ENCODE results near the gene AHSA1.

Gene AHSA1

DNA sequence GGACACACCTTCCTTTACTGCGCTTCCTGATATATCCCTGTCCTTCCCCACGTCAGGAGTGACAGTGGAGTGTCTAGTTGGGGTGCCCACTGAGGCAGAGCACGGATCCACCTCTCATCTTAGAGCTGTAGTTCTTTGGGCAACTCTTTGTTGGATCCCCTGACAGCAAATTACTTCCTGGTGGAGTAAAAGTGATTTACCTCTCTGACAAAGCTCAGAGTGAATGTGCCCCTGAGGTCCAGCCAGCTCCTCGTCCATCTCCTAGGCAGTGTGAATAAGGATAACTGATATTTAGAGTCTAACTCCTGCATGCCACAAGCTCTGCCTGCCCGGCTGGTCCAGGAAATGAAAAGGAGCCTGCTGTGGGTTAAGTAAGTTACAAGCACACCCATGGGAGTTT, 16.0 kb downstream of the AHSA1 start:
- DNase-seq (ENCODE audit: low spot score), result no peak

DNA sequence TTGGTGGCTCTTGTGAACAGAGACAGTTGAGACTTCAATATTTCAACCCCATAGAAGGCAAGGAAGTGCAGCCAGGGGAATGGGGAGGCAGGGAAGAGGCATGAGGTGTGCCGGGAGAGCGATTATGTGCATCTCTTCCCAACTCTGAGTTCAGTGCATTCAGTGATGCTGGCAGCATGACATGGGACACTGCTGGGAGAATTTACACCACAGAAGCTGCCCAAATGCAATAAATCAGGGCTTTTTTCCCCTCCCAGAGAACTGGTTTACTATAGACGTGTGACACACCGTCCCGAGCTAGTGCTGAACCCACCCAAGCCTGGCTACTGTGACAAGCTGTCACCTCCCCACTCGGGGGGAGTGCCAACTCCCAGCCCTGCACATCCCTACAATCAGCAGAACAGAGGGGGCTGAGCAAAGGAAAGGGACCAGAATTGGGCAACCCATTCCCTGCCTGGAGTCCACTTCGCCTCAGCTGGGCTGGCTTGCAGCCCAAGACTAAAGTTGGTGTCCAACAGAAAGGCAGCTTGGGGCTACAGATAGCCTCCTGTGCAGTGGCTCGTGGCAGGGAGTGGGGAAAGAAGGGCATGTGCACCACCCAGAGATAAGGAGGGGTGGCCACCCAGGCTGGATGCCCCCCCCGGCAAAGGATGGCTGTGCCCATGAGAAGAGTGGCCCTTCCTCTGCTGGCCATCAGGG, 16.7 kb downstream of the AHSA1 start:
- no peak for DNase-seq (ENCODE audit: low spot score)

DNA sequence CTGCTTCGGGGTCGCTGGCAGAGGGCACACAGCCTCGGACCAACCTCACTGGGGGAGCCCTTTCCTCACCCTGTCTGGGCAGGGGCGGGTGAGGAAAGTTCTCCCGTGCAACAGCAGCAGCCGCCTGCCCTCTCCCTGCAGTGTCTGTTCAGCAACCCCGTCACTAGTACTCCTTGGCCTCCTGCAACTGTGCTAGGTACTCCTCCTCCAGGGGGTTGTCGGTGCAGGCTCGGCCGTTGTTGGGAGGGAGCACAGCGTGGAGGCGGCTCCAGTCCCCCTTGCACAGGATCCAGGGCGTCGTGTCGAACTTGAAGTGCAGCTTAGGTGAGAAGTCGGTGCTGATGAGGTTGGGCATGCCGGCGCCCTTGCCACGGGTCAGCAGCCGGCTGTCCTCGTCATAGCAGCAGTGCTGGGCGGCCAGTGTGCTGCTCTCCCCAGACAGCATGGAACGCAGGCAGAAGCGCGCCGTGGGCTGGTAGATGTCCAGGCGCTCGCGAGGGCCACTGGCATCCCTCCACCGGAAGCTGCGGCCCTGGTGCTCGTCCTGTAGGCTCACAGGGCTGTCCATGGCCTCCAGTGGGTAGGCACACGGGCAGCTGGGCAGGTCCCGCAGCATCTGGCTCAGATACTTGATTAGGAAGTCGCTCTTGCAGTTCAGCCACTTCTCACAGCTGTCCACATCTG, 17.7 kb downstream of the AHSA1 start:
- DNase-seq (ENCODE audit: low spot score), result no peak

DNA sequence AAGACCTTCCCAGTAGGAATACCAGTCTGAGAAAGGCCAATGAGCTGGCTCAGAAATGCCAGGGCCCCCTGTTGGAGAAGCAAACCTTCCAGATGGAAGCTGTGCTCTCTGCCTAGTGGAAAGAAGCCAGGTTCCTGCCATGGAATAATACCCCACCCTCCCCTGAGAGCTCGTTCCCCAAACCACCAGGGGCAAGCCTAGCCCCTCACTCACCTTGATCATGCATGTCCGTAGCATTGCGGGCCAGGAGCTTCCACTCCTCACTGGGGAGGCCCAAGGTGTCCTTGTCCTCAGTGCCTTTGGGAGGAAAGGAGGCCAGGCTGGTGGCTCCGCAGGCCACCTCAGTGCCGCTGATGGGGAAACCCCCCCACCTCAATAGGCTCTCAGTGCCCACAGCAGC, 20.1 kb downstream of the AHSA1 start:
- DNase-seq (ENCODE audit: low spot score), result no peak

DNA sequence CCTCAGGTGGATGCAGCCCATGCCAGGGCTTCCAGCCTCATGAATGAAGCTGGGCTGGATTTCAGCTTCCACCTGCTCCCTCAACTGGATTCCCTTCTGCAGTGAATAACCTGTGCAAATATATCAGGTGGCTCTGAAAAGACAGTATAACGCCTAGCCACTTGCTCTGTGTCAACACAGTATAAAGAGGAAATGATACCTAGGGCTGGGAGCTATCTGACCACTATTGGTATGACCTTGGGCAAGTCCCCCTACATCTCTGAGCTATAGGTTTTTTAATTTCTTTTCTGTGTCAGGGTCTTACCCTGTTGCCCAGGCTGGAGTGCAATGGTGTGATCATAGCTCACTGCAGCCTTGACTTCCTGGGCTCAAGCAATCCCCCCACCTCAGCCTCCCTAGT, 20.9 kb downstream of the AHSA1 start:
- no peak for DNase-seq (ENCODE audit: low spot score)

DNA sequence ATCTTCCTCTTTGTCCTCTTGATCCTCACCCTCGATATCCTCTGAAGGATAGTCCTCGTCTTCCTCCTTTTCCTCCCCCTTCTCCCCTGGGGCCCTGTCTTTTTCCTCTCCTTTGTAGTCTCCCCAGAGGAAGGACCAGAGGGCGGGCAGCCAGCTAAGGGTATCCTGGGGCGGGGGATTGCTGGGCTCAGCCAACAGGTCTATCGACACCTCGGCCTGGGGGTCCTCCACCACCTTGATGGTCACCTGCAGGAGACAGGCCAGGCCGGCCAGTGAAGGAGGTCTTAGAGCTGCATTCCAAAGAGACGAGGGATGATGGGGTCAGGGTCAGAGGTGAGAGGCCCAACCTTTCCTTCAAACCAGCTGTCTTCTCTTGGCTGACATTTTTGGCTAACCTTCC, 24.5 kb downstream of the AHSA1 start:
- no peak for DNase-seq (ENCODE audit: low spot score)

DNA sequence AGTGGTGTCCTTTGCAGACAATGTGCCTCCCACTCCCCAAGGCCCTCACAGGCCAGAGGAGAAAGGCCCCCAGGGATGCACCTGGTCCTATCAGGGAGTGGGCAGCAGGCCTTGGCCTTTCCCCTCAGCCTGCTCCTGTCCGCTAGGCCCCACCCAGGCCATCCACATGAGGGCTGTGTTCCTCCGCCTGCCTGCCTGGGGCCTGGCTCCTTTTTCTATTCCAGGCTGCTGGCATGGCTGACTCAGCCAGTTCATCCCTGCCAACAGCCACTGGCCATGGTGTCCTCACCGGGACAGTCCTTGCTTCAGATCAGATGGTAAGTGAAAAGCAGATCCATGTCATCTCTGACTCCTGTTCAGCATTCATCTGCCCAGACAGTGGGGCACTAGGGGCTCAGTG, 27.4 kb downstream of the AHSA1 start:
- no peak for DNase-seq (ENCODE audit: low spot score)

DNA sequence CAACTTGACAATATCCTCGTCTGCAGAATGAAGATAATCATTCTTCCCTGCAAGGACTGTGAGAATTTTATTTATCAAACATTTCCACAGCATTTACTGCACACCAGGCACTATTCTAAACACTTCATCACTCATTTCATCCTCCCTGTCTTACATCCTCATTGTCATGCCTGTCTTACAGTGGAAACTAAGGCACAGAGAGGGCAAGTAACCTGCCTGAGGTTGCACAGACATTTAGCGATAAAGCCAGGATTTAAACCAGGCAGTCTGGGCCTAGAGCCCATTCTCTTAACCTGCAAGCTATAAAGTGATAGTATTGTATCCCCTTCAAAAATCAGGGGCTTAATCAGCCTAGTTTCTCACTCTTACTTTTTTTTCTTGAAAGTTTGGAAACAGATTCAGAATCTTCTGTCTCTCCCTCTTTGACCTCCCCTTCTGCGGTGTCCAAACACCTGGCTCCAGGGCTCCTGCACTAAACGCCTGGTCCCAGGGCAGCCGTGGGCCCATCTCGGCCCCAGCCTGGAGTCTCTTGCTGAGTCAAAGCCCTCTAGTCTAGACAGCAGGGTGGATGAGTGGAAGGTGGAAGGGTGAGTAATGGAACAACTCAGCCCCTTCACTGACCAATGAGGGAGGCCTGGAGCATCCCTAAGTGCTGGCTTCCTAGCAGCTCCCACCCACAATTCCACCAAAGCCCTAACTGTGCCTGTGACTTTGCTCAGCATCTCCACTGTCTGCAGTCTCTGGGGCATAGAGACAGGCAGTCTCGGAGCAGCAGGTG, 28.2 kb downstream of the AHSA1 start:
- peak; percentile 81 for DNase-seq (ENCODE audit: low spot score)

DNA sequence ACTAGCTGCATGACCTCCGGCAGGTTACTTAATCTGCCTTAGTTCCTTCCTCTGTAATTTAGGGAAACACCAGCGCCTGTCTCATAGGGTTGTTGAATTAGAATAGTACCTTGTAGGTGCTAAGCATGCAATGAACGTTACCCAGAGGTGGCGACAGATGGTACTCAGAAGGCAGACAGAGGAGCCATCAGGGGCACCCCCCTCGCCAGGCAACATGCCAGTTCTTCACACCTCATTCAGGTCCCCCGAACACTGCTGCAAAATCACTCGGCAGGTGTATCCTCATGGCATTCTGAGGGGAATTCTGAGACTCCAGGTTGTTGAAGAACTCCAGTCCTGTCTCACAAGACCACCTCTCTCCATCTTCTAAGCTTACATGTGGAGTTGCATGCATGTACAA, 30.7 kb downstream of the AHSA1 start:
- DNase-seq (ENCODE audit: low spot score), result no peak

DNA sequence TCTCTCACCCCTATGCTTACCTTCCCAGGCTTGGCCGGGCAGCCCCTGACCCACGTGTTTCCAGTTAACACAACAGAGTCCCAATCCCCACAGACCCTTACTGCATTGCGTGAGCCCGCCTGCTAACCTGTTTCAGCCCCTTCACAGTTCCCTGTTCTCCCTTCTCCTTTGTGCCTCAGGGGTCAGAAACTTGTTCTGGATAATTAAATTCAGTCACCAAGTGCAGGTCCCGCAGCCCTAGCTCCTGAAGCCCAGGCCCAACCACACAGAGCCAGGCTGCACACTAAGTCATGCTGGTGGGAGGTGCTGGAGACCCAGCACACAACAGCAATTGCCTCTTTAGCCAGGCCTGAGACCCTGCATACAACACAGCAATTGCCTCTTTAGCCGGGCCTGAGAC, 31.1 kb downstream of the AHSA1 start:
- DNase-seq (ENCODE audit: low spot score), result no peak

DNA sequence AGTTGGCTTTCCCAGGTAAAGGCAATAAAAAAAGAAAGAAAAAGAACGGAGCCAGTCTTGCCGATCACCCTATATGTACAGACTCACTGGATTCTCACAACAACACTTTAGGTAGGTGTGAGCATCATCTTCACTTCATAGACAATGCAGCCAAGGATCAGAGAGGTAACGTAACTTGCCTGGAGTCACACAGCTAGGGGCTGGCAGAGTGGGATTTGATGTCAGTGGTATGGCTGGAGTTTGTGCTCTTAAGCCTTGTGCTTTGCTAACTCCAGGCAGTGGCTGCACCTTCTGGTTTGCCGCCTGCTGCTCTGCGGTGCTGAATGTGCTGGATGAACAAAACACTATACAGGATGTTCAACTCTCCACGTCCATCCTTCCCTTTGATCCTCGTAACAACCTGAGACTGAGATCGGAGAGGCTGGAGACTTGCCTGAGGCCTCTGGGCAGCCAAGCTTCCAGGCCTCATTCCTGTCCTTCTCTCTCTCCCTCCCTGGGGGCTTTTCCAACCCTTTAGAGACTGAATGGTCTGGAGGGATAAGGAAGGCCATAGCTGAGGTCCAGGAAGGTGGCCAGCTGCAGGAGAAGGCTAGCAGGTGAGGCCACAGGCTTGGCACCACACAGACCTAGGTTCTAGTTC, 32.6 kb downstream of the AHSA1 start:
- no peak for DNase-seq (ENCODE audit: low spot score)

DNA sequence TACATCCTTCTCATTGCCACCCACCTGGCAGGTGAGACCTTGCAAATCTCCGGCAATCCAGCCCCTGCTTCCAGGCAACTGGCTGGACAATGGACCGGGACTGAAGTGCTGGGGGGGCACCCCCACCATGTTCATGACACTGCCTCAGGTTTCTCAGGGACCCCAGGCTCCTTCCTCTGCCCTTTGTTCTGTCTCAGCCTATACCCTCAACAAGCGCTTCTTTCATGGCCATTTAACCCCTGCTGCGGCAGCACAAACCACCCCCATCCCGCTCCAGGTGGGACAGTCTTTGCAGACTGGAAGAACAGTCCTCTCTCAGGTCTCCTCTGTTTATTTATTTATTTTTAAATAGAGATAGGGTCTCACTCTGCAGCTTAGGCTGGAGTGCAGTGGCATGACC, 33.2 kb downstream of the AHSA1 start:
- DNase-seq (ENCODE audit: low spot score), result no peak

DNA sequence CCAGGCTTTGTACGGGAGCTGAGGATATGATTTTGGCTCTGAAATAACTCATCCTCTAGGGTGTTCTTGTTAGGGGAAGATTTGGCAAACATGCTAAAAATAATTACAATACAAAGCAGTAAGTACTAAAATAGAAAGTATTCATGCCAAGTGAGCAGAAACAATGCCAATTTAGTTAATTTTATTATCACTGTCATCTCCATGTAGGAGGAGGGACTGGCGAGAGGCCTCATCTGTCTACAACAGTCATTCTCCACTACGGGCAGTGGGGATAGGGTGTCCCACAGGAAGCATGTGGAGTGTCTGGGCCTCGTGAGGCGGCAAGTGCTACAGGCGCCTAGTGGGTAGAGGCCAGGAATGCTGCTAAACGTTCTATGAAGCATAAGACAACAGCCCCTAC, 37.4 kb downstream of the AHSA1 start:
- DNase-seq (ENCODE audit: low spot score), result no peak

DNA sequence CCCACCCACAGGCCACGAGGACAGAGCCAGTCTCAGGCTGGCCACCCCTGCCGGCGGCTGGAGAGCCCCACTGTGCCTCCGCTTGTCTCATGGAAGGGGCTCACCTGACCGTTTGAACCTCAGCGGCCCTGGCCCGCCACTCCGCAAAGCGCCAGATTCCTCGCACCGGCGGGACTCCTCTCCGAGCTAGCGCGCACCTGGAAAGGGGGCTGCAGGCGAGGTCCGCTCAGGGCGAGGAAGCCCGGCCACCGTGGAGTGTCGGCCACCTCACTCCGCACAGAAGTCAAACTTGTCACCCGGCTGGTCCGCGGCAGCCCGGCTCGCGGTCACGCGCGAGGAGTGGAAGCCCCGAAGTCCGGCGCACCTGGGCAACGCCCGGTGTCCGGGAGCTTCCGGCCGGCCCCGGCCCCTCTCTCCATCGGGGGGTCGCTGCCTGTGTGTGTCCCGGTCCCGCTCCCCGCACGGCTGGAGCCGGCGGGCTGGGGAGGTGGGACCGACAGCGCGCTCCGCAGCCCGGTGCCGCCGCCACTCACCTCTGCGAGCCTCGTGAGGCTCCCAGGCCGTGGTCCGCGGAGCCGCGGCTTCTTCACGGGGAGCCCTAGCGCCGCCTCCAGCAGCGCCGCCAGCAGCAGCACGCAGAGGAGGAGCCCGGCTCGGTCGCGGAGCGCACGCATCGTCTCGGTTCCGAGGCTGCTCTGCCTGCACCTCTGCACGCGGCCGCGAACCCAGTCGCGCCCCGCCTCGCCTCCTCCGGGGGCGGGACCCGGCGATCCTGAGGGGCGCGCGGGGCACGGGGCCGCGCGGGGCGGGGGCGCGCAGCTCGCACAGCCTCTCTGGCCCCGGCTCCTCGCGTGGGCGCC, 40.5 kb downstream of the AHSA1 start, which contains the start of gene ISM2:
Gene ISM2 (minus strand): TSS at position 697 of the 860 bp plus-strand sequence. CDS start 23 bp downstream, at position 674.
- peak; percentile 74 for DNase-seq (ENCODE audit: low spot score)

DNA sequence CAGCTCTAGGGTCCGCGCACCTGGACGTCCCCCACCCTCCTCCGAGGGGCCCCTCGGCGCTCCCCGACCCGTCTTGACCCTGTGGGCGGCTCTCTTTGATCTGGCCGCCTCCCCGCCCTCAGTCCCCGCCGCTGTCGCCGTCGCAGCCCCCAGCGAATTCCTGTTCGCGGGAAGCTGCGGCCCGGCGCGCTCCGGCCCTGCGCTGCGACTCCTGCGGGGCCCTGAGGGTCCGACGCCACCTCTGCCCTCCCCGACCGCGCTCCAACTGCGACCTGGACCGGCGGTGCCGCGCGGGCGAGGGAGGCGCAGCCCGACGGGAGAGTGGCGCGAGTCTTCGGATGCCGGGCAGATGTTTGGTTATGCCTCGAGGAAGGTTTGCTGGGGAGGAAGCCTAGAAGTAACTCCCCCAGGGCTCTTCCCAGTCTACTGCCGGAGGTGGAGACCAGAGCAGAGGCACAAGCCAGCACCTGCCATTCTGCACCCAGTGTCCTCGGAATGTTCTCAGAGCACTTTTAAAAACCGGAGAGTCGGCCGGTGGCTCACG, 41.2 kb downstream of the AHSA1 start:
- no peak for DNase-seq (ENCODE audit: low spot score)

DNA sequence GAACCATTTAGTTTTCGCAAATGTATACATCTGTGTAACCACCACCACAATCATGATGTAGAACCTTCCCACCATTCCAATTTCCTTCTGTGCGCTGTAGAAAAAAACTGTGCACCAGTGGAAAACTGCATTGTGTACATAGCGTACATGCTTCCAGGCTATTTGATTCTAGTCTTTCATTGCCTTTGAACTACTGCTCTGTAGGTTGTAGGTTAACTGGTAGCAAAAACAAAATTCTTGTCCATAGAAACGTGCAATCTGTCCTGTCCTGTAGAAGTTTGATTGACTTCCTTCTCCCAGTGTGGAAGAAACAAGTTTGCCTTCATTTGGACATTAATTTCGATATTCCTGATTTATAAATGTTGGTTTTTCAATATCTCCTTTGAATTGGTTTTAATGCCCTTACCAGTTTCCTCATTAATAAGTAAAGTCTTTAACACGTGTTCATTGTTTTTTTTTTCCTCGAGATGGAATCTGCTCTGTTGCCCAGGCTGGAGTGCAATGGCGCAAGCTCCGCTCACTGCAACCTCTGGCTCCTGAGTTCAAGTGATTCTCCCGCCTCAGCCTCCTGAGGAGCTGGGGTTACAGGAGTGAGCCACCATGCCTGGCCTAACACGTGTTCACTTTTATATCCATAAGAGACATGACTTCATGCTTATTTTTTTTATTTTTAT, 44.4 kb downstream of the AHSA1 start:
- no peak for DNase-seq (ENCODE audit: low spot score)

DNA sequence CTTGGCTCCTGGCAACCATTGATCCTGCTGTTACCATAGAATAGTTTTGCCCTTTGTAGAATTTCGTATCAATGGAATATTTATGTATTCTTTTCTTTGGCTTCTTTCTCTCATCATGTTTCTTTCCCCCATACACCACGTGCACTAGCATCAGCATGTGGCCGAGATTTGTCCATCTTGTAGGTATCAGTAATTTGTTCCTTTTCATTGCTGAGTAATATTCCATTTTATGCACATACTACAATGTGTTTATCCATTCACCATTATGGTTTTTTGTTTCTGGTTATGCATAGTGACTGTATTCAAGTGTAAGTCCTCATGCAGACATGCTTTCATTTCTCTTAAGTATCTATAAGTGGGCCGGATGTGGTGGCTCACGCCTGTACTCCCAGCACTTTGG, 45.2 kb downstream of the AHSA1 start:
- DNase-seq (ENCODE audit: low spot score), result no peak

DNA sequence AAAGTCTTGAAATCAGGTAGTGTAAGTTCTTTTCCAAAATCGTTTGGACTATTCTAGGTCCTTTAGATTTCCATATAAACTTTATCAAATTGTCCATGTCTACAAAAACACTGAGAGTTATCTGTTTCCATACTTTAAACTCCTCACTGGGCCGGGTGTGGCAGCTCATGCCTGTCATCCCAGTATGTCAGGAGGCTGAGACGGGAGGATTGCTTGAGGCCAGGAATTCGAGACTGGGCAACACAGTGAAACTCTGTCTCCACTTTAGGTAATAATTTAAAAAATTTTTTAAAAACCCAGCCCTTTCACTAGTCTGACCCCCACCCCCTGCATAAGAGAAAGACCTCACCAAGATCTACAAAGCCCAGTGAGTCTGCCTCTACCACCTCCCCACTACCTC, 47.1 kb downstream of the AHSA1 start:
- DNase-seq (ENCODE audit: low spot score), result no peak

DNA sequence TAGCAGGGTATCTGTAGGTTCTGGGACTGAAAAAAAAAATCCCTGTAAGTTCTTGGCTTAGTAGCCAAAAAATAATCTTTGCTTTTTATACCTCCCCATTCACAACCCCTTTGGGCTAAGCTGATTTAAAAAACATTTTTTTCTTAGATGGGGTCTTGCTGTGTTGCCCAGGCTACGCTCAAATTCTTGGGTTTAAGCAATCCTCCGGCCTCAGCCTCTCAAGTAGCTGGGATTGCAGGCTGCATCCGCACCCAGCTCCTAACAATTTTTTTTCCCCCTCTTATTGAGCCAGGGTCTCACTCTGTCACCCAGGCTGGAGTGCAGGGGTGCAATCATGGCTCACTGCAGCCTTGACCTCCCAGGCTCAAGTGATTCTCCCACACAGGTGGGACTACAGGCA, 49.9 kb downstream of the AHSA1 start:
- no peak for DNase-seq (ENCODE audit: low spot score)

DNA sequence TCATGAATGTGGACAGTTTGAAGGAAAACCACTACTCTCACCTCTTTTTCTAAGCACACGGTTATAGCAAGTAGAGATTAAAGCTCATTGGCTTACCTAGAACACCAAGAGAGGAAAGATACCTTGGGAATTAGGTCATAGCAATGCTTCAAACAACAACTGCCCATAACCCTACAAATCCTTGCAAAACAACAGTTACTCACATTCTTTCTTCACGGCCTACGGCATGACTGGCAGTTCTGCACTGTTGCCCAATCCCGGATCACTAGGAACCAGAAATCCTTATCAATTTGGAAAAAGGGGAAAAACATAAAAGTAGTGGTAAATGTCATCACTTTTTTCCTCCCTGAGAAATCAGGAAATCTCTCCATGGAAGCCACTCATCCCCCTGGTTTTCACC, 50.4 kb downstream of the AHSA1 start:
- DNase-seq (ENCODE audit: low spot score), result no peak

DNA sequence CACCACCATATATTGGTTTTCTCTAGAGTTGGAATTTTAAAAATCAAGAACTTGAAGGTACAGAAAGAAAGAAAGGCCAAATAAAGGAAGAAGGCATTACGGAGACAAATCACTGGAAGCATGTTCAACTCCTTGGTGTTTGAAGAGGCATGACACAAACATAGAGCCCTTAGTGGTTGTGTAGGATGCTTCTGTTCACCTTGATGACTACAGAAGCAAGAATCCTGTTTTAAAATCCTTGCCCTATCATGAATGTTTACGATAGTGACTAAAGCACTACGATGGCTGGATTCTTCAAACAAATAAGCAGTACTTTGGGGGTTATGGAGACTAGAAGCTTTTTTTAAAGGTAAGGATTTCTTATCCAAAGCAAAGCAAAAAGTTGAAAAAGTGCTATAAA, 51.0 kb downstream of the AHSA1 start:
- DNase-seq (ENCODE audit: low spot score), result no peak
